COLO668 (cell line): ENCODE measurements around the gene LTO1.
"Not testable (repeated sequence)": the region's sequence is repeated elsewhere in the genome, so short reads cannot be mapped to it uniquely, and the experiment has no call there.

Experiments used
- DNase-seq: peaks from one replicate; lab custom pipeline; 2025; ENCODE audit not compliant: unreplicated experiment; lab: John Stamatoyannopoulos, UW

LTO1 gene

GRCh38 chr11:69702239-69702691 is 27.1 kb upstream of the LTO1 start:
- no peak for DNase-seq

DNA sequence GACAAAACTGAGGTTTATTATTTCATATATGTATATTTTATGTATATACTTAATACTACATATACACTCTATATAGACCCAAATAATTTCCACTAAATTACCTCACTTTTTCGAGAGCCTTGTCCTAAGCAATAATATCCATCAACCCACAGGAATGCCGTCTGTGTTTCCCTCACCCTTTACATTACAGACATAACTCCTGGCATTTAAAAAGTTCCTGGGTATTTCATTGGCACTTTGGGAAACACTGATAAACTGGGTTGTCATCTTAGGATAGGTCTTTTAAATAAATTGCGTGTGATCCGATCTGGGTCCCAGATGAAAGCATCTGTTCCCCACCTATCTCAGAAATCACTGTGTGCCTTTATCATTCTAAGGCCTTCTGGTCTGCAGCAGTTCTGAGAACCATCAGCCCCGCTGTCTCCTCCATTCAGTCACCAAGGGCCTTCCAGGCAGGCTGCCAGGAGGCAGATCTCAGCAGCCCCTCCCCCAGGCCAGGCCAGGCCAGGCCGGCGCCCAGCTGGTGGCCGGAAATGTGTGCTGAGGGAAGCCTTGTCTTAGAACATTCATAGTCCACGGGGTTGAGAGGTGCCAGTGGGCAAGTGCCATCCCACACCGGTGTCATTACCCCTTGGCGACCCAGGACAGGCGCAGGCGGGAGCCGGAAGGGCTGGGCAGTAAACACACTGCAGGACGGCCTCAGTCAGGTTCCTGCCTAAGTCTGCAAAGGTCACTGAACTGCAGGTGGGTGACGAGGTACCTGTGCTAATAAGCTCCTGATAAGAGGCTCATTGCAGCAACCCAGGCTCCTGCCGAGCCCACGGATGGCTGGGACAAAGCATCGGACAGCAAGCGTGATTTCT is 25.4 kb upstream of the LTO1 start:
- DNase-seq = peak; percentile 72

DNA sequence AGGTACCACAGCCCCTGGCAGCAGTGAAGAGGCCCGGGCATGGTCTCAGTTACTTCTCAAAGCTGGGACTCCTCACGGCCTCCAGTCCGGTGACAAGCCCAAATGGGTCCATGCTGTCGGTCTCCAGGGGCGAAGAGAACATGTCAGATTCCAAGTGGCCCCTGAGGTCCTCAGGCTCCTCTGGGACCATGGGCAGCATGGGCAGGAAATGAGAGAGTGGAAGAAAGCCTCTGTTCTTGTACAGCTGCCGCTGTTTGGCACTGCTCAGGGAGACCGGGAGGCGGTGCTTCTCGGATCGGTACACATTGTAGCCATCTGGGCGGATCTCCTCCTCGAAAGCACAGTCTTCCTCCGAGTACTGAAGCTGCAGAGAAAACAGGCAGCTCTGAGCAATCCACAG is 24.1 kb upstream of the LTO1 start:
- no peak for DNase-seq

DNA sequence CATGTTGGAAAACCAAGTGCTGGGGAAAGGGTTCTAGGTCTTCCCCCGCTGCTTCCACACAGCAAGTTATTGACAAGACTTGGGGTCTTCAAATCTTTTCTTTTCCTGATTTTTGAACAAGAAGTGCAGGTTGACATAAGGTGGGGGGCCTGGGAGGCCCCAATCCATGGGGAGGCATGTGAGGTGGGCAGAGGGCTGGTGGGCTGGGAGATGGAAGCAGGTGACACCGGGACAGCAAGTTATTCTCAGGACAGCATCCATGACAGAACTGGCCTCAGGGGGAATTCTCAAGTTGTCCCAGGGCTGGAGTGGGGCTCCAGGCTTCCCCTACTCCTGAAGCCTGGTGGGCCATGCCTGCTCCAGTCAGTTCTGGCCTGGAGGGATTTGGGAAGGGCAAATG is 23.2 kb upstream of the LTO1 start:
- no peak for DNase-seq

DNA sequence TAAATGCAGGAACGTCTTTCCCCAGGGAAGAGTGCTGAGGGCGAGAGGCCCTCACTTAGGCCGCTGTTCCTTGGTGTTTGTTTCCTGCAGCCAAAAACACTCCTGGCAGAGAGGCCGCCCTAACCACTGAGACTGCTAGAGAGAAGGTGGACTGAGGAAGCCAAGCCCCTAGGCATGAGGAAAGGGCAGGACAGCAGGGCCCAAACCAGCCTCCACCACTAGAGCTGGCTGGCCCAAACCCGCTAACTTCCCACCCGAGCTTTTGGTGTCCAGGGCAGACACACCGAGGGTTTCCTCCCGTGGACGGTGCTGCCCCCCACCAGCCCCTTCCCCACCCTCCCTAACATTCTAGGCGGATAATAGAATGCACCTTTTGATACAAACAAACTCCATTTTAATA is 22.7 kb upstream of the LTO1 start:
- DNase-seq = no peak

GRCh38 chr11:69697469-69697843 is 22.3 kb upstream of the LTO1 start:
- no peak for DNase-seq

DNA sequence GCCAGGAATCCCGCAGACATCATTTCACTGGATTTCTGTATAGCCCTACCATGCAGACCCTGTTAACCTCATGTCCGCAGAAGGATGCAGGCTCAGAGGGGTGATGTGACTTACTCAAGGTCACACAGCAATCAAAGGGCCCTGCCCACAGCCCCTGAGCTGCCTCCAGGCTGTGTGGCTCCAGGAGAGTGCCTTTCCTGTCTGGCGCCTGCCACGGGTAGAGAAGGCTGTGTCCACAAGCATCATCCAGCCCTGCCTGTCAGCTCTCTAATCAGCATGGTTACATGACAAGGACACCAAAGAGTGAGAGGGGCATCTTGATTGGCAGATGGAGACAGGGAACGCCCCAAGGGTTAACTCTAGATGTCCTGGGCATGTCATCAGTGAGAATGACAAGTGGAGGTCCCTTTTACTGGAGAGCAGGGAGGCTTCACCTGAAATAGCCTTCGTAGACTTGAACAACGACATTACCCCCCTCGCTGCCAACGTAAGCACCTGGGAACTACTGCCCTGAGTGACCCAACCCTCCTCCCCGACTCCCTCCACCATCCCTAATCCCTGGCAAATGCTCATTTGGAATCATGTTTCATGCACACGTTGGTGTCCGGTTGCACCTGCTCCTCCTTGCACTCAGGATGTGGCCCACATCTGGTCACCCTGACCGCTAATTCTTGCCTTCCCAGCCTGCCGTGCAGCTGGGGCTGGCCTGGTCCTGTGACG is 21.8 kb upstream of the LTO1 start:
- peak; percentile 48 for DNase-seq

- DNase-seq = not testable (repeated sequence)
Observed at GRCh38 chr11:69695995-69696394, 20.8 kb upstream of the LTO1 start.

GRCh38 chr11:69695581-69695980 is 20.4 kb upstream of the LTO1 start:
- no peak for DNase-seq

- DNase-seq = peak; percentile 4
Observed at GRCh38 chr11:69694781-69695180, 19.6 kb upstream of the LTO1 start.

DNA sequence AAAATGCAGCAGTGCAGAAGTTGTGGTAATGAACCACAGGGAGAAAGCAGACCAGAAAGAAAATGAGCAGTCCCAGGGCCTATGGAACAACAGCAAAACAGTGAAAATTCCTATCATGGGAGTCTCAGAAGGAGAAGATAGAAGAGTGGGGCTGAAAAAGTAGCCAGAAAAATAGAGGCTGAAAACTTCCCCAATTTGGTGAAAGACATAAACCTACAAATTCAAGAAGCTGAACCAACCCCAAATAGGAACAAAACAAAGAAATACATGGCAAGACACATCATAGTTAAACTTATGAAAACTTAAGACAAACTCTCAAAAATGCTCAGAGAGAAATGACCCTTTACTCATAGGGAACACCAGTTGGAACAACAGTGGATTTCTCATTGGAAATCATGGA is 17.3 kb upstream of the LTO1 start:
- DNase-seq = no peak

DNA sequence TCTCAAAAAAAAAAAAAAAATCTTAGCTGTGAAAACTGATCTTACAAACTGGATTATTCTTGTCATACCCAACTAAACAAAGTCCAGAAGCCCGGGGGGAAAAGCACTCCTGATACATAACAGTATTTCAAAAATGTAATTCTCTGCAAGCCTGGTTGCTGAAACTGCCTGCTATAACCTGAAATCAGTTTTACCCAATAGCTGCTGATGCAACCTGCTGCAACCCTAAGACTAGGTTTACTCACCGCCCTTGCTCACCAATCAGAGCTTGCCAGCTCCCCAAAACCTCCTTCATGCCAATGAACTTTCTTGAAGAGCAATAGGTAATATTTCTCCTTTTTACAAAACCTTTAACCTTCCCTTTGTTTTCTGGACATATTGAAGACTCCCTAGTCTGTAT is 16.3 kb upstream of the LTO1 start:
- DNase-seq = no peak

- DNase-seq = no peak
Observed at GRCh38 chr11:69689484-69690319, 14.5 kb upstream of the LTO1 start.

DNA sequence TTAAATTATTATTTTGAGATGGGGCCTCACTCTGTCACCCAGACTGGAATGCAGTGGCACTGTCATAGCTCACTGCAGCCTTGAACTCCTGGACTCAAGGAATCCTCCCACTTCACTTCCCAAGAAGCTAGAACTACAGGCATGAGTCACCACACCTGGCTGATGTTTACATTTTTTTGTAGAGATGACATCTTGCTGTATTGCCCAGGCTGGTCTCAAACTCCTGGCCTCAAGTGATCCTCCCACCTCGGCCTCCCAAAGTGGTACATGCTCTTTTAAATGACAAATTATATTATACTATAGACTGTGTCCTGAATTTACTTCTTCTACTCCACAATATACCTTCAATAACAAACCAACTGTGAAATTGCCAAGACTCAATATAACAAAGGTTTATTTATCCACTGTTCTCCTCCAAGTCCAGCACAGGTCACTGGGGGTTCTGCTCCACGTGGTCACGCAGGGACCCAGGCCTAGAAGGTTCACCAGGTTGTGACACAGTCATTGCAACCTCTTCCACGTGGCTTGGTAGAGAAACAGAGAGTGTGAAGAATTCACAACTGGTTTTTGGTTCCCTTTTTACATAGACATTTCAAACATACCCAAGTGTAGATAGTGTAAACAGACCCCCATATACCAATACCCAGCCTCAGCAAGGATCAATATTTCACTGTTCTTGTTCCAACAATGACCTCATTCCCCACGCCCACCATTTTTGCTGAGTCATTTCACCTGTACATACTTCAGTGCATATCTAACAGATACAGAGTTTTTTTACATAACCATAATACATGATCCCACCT is 13.0 kb upstream of the LTO1 start:
- peak; percentile 25 for DNase-seq

GRCh38 chr11:69686856-69687255 is 11.7 kb upstream of the LTO1 start:
- DNase-seq = no peak

DNA sequence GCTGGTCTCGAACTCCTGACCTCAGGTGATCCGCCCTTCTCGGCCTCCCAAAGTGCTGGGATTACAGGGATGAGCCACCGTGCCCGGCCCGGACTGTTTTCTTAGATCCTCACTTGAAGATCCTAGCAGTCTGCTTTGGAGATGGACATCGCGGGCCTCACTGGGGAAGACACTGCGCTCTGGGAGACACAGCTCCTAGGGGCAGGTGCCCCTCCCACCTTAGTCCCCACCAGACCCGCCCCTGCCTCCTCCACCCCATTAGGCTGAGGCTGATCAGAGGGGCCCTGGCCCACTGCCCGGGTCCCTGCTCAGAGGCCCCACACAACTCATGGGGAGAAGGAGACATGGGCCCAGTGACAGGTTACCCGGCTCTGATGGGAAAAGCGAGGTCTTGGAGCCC is 11.3 kb upstream of the LTO1 start:
- no peak for DNase-seq

- no peak for DNase-seq
Observed at GRCh38 chr11:69685348-69685747, 10.2 kb upstream of the LTO1 start.

DNA sequence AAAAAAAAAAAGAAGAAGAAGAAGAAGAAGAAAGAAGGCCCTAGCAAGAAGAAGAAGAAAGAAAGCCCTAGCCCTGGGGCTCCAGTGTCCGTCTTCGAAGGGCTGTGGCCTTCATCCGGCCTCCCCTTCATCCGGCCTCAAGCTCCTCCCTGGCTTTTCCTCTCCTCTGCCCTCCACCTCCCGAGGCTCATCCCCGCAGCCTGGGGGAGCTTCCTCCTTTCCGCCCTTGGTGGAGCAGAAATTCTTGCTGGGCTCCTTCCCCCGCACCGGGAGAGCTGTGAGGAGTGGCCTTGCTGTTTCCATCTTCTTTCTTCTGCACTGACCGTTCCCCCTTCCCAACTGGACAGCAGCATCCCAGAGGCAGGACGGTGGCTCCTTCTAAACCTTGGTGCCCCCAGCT is 9.5 kb upstream of the LTO1 start:
- no peak for DNase-seq

DNA sequence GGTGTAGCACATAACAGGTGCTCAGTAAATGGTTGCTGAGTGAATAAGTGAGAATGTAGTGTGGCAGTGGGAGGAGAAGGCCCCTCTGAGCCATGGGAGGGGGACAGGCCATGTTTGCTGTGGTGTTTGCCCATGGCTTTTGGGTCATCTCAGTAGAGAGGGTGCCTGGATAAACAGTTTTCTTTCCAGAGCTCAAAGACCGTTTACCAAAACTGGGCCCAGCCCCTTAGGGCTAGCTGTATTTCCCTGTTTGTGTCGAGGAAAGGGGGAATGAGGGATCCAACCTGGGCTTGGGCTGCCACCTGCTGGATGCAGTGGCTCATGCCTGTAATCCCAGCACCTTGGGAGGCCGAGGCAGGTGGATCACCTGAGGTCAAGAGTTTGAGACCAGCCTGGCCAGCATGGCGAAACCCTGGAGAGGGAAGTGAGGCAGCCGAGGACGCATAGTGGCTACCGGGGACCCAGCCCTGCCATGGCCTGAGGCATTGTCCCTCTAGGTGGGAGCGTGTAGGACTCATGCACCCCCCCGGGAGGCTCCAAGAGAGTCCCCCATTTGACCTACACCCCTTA is 8.7 kb upstream of the LTO1 start:
- peak; percentile 15 for DNase-seq

- DNase-seq = no peak
Observed at GRCh38 chr11:69682681-69683326, 7.7 kb upstream of the LTO1 start.
